Stimulated activated CD8-positive, alpha-beta memory T cell treated with anti-CD3 and anti-CD28 coated beads, Interleukin-7, amount 100 ng/mL, for 1 hour (primary cell): Measurements from ENCODE around the gene UCP3.

ENCODE experiments used
- DNase-seq, 2 donors: peaks; one replicate each; pipeline ENCODE4 v3.0.0-alpha.2; 2020; ENCODE audit warnings: low read depth in 2 of 2

The UCP3 gene

DNA sequence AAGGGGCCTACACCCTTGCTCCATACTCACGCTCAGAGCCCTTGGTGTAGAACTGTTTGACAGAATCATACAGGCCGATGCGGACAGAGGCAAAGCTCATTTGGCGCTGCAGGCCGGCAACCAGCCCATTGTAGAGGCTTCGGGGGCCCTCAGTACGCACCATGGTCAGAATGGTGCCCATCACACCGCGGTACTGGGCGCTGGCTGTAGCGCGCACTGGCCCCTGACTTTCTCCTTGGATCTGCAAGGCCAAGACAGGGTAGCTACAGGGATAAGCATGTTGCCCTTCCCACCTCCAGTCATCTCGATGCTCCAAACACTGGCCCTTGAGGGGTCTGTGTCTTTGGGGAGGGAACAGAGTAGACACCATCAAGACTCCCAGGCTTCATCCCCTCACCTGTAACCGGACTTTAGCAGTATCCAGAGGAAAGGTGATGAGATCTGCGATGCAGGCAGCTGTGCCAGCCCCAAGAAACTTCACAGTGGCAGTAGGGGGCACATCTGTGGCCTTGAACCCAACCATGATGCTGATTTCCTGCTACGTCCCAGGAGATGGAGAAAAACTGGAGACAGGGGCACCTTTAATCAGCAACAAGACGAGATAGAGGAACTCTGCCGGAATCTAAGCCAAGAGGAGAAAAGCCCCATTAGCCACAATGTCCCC lies 30.9 kb downstream of the UCP3 start:
- no peak for DNase-seq

DNA sequence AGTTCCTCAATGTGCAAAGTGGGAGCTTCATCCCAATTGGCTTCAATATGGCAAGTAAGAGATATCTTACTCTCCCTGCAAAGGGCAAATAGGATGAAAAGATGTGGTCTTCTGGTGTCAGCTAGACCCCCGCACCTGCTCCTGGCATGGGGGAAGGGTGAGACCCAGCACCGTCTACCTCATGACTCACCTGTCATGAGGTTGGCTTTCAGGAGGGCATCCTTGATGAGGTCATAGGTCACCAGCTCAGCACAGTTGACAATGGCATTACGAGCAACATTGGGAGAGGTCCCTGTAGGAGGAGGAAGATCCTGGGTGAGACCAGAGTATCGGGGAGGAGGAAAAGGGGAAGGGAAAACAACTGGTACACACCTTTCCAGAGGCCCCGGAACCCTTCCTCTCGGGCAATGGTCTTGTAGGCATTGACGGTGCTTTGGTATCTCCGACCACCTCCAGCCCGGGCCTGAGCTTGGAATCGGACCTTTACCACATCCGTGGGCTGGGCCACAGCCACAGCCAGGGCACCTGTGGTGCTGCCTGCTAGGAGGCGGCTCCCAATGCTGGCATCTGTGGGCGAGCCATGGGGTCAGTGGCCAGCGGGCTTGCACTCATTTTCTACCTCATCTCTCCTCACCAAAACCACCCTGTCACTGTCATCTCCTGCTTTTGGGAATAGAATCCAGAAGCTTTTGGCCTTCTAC lies 32.3 kb downstream of the UCP3 start:
- no peak for DNase-seq

DNA sequence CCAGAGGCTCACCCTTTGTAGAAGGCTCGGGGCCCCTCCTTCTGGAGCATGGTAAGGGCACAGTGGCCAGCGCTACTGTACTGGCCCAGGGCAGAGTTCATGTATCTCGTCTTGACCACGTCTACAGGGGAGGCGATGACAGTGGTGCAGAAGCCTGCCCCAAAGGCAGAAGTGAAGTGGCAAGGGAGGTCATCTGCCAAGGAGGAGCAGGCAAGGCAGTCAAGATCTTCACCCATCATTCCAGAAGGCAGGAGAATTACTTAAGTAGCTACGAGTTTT lies 33.5 kb downstream of the UCP3 start:
- DNase-seq = no peak

DNA sequence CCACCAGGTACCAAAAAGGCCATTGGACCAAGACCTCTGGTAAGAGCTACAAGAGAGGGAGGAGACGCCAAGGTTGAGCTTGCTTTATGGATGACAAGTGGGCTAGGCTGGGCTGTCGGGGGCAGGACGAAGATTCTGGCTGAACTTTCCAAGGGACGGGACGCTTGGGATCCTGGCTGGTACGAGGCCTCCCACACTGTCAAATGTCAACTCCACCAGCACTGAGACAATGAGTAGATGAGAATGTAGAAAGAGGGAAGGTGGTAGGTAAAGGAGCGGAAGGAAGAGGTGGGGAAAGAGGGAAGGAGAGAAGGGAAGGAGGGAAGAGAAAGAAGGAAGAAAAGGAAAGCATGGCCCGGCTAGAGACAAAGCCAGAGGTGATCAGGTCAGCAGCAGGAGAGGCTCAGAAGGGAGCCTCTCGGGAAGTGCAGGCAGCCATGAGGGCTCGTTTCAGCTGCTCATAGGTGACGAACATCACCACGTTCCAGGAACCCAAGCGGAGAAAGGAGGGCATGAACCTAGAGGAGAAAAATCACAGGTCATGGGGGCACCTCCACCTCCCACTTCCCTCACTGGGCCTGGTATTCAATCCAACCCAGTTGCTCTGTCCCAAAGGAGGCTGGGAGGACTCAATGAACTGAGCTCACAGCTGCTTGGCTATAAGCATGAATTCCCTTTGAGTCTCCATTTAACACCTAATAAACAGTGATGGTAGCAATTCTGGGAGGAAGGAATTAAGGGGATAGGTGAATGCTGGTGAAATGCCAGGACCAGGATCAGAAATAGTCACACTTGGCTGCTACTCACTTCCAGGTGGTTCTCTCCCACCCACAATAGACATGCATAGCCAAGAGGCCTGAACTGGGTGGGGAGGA lies 34.0 kb downstream of the UCP3 start:
- no peak for DNase-seq

DNA sequence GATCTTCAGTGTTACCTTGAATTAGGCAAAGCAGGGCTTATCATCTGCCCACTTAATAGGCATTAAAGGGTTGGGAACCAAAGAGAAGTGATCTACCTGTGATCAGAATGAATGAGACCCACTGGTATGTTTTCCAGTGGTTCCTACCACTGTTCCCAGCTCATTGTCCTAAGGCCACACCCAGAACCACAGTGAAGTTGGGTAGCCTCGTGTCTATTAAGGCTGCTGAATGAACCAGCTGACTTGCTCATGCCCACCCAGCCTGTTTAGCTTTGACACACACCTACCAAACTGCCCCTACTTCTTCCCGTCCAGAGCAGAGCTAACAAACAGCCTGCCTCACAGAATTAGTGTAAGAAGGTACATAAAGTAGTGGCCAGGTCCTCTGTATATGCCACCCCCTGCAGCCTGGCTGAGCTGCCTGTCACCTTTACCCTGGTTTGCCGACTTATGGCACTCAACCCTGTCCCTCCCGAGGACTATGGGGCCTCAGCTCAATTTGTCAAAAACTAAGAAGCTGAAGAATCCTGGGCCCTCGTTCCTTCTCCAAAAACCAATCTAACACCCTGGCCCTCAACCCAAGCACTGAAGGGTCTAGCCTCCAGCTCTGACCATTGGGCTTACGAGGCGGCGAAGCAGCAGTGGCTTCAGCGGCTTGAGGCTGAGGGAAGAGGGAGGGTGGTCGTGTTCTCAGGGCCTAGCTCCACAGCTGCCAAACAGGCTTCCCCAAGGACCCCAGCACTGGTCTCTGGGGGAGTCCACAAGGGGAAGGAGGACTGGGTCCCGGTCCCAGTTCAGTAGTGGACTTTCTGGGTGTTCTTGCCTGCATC lies 36.0 kb downstream of the UCP3 start:
- no peak for DNase-seq

DNA sequence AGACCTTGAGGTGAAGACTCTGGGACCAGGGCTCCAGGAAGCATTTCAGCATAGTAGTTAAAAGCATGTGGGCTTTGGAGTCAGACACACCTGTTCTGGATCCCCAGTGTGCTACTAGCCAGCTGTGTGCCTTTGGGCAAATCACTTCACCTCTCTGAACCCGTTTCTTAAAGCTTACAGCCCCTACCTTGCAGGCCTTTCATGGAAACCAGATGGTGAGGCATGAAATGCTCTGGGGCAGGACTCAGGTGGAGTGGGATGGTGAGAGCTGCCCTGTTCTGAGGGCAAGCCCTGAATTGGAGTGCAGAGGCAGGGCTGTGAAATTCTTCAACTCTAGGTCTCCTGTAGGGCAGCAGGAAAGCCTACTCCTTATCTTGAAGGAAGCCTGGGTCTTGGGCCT lies 36.7 kb downstream of the UCP3 start:
- DNase-seq = no peak

DNA sequence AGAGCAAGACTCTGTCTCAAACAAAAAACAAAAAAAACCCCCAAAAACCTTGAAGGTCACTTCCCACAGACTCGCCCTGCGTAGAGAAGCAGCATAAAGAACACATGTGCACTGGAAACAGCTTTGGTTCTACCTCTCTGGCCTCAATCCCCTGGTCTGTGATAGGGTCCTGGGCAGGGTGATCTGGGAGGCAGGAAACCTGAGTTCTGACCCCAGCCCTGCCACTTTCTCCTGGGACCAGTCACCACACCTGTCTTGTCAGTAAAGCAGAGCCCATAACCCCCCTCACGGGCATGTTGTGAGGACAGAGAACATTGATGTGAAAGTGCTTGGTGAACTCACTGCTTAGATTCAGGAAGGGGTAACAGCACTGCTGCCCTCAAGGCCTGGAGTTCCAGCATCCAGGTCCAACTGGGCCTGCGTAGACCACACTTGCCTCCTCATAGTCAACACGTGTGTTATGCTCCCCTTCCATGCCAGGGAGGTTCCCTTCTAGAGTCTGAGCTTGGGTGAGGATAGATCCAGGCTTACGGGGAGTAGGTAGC lies 37.6 kb downstream of the UCP3 start:
- DNase-seq = no peak

DNA sequence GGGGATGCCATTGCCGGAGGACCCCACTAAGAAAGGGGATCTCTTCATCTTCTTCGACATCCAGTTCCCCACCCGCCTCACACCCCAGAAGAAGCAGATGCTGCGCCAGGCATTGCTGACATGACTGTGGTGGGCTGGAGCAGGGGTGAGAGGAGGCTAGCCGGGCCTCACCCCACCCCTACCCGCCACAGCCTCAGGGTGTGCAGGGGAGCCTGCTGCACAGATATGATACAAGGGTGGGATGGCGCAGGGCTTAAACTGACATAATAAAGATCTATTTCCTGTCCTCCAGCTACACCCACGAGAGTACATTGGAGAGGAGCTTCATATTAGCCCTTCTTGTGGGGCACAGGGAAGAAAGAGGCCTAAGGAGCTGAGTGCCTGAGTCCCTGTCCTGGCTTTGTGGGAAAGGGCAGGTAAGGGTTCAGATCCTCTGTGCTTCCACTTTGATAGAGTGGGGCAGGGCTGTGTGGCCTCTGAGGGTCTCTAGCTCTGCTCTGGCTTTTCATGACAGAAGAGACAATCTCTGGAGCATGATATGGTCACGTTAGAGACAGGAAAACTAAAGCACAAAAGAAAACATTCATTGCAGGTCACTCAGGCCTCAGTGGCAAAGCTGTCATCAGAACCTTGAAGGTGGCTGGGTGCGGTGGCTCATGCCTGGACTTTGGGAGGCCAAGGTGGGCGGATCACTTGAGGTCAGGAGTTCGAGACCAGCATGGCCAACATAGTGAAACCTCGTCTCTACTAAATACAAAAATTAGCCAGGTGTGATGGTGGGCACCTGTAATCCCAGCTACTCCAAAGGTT lies 38.7 kb downstream of the UCP3 start:
- DNase-seq = no peak

DNA sequence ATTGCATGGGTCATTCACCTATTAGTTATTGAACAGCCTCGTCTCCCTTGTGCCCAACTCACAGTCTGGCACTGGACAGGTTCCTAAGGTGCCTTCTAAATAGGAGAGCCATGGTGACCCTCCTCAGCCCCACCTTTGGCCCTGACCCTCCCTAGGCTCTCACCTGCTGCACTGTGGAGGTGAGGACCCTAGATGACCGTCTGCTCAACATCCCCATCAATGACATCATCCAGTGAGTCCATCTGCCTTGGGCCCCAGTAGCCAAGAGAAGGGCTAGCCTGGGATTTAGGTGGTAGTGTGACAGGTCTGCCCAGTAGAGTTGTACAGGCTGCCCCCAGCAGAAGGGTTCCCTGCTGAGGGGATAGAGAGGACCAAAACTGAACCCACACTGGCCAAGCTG lies 39.8 kb downstream of the UCP3 start:
- DNase-seq = no peak

DNA sequence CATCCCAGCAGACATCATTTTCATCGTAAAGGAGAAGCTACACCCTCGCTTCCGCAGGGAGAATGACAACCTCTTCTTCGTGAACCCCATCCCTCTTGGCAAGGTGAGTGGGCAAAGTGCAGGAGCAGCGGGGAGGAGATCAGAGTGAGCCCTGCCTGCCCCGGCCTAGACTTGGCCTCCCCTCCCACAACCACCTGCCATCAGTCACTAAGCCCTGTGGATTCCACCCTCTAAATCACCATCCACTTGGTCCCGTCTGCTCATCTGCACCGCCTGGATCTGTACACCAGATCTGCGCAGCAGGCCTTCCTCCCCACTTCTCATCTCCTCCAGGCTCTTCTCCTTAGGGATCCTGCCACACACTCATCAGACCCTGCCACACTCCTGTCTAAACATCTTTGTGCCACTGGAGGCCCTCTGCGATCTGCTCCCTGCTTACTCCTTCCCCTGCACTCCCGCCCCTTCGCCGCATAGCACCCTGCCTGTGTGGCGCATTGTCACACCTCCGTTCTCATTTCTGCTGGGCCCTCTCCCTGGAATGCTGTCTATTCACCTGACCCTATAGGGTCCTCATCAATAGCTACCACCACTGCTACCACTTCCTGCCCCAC lies 40.4 kb downstream of the UCP3 start:
- DNase-seq = no peak

DNA sequence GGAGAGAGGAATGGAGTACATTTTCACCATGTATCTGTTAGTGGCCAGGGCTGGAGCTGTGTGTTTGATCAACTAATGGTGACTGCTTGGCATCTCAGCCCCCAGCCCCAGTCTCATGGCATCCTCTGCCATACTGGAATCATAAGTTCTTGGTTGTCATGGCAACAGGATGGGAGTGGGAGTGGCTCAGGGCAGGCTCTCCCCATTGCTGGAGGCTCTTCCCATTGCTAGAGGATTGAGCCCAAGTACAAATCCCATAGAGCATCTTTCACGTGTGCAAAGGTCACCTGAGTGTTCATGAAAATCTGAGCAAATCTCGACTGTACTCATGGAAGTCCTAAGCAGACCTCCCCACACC lies 43.1 kb downstream of the UCP3 start:
- no peak for DNase-seq

DNA sequence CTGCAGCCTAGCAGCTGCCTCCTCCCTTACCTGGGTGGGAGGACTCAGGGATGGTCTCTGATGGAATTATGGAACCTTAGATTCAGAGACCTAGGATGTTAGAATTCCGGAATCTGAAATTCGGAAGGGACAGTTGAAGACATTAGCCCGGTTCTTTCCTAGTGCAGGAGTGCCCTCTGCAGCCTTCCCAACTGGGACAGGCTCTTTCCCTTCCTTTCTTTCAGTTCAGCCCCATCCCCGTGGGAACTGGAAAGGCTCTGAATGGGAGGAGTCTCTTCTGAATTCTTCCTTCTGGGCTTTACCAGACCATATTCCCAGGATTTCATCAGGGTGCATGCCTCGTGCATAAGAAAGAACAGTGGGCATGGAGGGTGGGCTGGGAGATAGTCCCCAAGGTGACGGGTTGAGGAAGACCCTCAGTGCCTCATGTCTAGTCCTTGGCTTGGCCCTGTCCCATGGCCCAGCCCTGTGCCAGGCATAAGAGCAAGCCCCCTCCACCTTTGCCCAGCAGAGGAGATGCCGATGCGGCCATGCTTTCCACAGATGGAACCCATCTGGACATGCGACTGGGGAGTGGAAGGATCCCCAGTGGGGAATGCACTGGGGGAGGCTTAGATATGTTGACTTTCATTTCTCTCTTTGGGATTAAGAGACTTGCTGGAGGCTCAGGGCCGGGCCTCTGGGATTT lies 43.7 kb downstream of the UCP3 start:
- DNase-seq = no peak

DNA sequence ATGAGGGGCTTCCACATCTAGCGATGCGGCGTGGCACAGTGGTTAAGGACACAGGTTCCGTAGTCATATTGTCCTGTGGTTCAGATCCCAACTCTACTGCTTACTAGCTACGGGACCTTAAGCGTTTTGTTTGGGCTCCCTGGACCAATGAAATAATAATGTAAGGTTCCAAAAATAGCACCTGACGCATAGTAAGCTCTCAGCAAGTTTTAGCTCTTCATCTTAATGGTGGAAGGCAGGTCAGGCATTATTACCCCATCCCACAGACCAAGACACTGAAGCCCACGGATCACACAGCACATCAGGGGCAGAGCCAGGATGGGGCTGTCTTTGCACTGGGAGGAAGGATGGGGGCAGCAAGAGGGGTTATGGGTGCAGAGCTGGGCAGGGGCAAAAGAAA lies 45.0 kb downstream of the UCP3 start:
- DNase-seq = no peak

DNA sequence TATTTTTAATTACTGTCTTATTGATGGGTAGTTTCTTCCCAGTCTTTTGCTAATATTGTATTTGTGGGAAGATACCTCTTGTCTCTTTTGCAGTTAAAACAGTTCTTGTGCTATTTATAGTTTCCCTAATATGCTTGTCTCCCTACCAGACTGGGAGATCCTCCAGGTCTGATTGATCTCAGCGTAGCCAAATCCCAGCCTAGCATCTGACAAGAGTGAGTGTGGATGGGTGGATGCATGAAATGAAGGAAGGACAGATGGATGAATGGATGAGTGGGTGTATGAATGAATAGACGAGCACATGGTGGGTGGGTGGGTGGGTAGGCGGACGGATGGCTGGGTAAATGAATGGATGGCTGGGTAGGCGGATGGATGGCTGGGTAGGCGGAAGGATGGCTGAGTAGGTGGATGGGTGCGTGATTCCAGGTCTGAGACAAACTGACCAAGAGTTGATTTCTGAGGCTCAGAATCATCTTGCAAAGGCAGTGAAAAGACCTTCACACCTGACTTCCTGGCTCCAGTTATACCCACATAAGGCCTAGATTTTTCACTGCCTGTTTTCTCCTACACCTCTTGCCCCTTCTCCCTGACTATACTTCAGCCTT lies 46.7 kb downstream of the UCP3 start:
- no peak for DNase-seq

DNA sequence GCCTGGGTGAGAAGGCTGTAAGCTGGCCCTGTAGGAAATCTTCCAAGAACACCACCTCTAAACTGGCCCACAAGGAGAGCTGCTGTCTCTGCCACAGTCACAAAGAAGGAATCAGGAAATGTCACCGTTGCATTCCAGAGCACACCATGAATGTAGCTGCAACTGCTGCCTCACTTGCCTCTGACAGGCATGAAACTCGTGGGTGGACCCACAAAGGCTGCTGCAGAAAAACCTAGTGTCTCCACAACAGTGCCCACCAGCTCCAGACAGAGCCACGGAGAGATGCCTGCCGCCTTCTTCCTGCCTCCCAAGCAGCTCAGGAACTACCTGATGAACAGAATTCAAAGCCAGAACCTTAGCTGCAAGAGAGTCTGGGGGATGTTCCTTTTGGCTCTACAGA lies 47.6 kb downstream of the UCP3 start:
- no peak for DNase-seq

DNA sequence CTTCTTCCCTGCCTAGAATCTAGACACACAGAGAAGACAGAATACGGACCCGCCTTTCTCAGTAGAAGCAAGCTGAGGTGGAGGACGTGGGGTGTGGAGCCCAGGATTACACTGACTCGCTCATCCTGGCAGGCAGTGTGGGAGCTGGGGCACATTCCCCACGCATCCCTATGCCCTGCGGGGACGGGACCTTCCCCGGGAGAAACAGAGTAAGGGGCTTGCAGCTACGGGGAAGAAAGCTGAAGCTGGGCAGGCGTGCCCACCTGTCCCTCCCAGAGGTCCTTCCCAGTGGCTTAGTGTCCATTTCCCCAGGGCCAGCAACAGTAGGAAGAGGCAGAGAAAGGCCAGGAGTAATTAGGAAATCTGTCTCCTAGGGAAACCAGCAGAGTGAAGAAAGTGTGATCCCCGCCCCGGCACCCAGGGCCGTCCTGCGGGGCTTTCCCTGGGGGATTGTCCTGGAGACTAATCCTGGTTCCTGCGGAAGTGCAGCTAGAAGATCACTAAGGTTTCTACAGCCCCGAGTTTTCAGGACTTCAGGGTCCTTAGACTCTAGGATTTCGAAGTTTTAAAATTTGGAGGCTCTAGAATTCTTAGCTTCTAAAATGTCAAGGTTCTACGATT lies 50.3 kb downstream of the UCP3 start:
- DNase-seq = no peak

DNA sequence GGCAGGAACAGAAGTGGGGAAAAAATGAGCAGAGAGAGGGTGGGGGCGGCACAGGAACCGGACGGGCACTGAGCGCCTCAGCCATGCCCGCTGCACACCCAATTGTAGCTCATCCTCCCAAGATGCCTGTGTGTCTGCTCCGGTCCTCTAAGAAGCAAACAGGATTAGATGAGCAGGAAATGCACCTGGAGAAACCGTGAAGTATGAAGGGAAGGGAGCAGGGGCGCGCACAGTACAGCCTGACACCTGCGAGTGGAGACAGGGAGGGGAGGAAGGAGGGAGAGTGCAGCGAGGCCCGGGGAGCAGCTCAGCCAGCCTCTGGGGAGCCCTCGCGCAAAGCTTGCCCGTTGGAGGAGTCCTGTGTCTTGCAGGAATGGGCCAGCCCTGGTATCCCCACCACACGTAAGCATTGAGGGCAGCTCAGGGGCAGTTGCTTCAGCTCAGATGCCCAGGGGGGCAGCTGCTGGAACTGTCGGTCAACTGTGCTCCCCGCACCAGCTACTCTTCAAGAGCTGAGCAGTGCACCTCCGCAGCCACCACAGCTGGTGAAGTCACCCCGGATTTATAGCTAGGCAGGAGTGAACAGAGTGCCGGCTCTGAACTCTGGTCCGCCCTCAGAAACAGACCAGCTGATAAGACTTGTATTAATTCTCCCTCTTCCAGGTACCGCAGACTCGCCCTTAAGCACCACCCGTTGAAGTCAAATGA lies 51.1 kb downstream of the UCP3 start:
- DNase-seq = no peak

DNA sequence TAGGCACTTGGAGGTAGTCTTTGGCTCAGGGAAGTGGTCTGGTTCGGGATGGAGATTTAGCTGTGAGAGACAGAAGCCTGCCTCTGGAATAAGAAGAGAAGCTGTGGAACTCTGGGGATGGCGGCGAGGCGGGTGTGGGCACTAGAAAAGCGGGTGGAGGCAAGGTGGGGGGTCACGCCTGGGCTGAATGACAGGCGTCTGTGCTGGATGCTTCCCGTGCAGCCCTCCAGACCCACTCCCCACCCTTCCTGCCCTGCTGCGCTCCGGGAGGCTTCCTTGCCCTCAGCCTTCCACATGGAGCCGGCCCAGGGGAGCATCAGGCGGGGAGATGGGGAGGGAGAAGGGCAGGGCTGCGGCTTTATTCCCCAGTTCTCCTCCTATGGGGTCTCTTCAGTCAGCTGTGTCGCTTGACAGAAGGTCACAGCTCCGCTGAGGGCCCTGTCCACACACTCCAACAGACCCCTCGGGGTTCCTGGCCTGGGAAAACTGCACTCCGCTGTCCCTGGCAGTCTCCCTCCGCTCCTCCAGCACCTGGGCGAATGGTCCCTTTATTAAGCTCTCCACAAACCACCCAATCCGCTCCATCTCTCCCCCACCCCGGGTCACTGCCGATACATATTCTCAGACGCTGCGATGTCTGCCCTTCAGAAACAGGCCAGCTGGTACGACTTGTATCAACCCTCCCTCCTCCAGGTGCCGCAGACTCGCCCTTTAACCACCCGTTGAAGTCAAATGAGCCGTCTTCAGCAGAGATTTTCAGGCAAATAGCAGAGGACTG lies 51.8 kb downstream of the UCP3 start:
- DNase-seq = no peak
